K562 (cell line): ENCODE measurements around the gene DNPEP. TPM values are rescaled to one million over a fixed set of nuclear protein-coding genes. Genes with fewer than 3 reads are reported as not detected.

ENCODE experiments used
- BCOR ChIP-seq: fragments of 450-650 bp; IDR thresholded peaks from 2 replicates; pipeline ENCODE4 v1.6.1; 2016
- CBX2 ChIP-seq: fragments of 200-600 bp; sonication (generic); IDR thresholded peaks from one replicate; pipeline ENCODE4 v1.6.1; 2012; ENCODE audit warnings: mild to moderate bottlenecking, low read length, inconsistent platforms; ENCODE audit not compliant: insufficient read depth, poor library complexity, severe bottlenecking
- CCNT2 ChIP-seq: IDR thresholded peaks from 2 replicates; pipeline ENCODE4 v1.6.1; 2011; ENCODE audit warnings: borderline replicate concordance, low read depth, mild to moderate bottlenecking, moderate library complexity, mixed read lengths, low read length; ENCODE audit not compliant: insufficient read length; ENCODE audit errors: extremely low read depth
- IRF1 ChIP-seq: sonication (generic); formaldehyde crosslinking; IDR thresholded peaks from 2 replicates; pipeline ENCODE4 v1.8.0; 2022; ENCODE audit warnings: missing genetic modification reagents, mild to moderate bottlenecking, borderline replicate concordance
- LEF1 ChIP-seq: fragments of 450-650 bp; IDR thresholded peaks from 2 replicates; pipeline ENCODE4 v1.6.1; 2016; ENCODE audit warnings: mild to moderate bottlenecking
- MAX ChIP-seq: sonication (generic); formaldehyde crosslinking; IDR thresholded peaks from 2 replicates; pipeline ENCODE4 v1.9.0; 2022; ENCODE audit warnings: mild to moderate bottlenecking, missing genetic modification reagents
- NKRF ChIP-seq: fragments of 450-650 bp; IDR thresholded peaks from 2 replicates; pipeline ENCODE4 v1.6.1; 2016; ENCODE audit warnings: borderline replicate concordance
- OTX1 ChIP-seq: fragments of 450-650 bp; formaldehyde crosslinking; IDR thresholded peaks from 2 replicates; pipeline ENCODE4 v1.4.0; 2022; ENCODE audit warnings: mild to moderate bottlenecking
- RUNX1 ChIP-seq: sonication (generic); IDR thresholded peaks from 2 replicates; pipeline ENCODE4 v1.6.1; 2016; ENCODE audit warnings: antibody characterized with exemption, low read depth
- SAFB2 ChIP-seq: fragments of 200-400 bp; formaldehyde crosslinking; IDR thresholded peaks from 2 replicates; pipeline ENCODE4 v1.6.1; 2018; ENCODE audit warnings: borderline replicate concordance, low read length, low read depth, moderate library complexity; ENCODE audit not compliant: severe bottlenecking
- SMC3 ChIP-seq: conservative IDR thresholded peaks from 2 replicates; pipeline ENCODE4 v1.6.1; 2011; ENCODE audit warnings: low read depth, low read length, improper control_type of control experiment; ENCODE audit not compliant: insufficient read depth
- WHSC1 ChIP-seq: IDR thresholded peaks from one replicate; pipeline ENCODE4 v1.6.1; 2012; ENCODE audit warnings: low read length, control low read depth, inconsistent platforms
- ZC3H8 ChIP-seq: fragments of 450-650 bp; IDR thresholded peaks from 2 replicates; pipeline ENCODE4 v1.6.1; 2017
- ZKSCAN1 ChIP-seq: fragments of 150-350 bp; IDR thresholded peaks from 2 replicates; pipeline ENCODE4 v1.6.1; 2016; ENCODE audit warnings: low read depth, low read length
- ZNF507 ChIP-seq: conservative IDR thresholded peaks from 2 replicates; pipeline ENCODE4 v1.6.1; 2017; ENCODE audit warnings: missing genetic modification characterization, missing compliant biosample characterization
- ZNF76 ChIP-seq: fragments of 250-450 bp; sonication (Bioruptor Pico); IDR thresholded peaks from 2 replicates; pipeline ENCODE4 v1.4.0; 2020; ENCODE audit warnings: mild to moderate bottlenecking, moderate library complexity, borderline replicate concordance
- polyA plus RNA-seq, 8 experiments: library from polyadenylated mRNA; depleted of rRNA in 4 of 8; stranded (reverse) in 5 of 8; unstranded in 3 of 8; fragments of >200 nt; fragmentation: Nextera tagmentation in 2 of 8; fragmentation: Illumina TruSeq in 1 of 8; extraction: Ambion mirVana in 2 of 8; extraction: Trizol in 1 of 8; gene quantifications; 2 replicates each; pipeline versions ENCODE4 v1.2.1 to v1.2.3, GENCODE V29; 2011 to 2014; ENCODE audit warnings: inconsistent platforms in 1 of 8, missing spikeins in 1 of 8
- total RNA-seq, 7 experiments: library from RNA; depleted of rRNA in 6 of 7; stranded (reverse); fragments of >200 nt in 6 of 7; fragmentation: Illumina TruSeq in 2 of 7; extraction: Trizol in 2 of 7; gene quantifications; 2 replicates each; pipeline versions ENCODE4 v1.2.1 to v1.2.3, GENCODE V29; 2011 to 2021; ENCODE audit warnings: low replicate concordance in 1 of 7
- TF ChIP-seq, protein P1 (sequence below): fragments of 250-450 bp; sonication (Bioruptor Pico); IDR thresholded peaks from 2 replicates; pipeline ENCODE4 v1.8.0; 2022; ENCODE audit warnings: inconsistent platforms
- TF ChIP-seq, protein P2 (sequence below): fragments of 450-650 bp; IDR thresholded peaks from 2 replicates; pipeline ENCODE4 v1.7.0; 2016; ENCODE audit warnings: borderline replicate concordance
- TF ChIP-seq, protein P3 (sequence below): IDR thresholded peaks from 2 replicates; pipeline ENCODE4 v1.6.1; 2011; ENCODE audit not compliant: insufficient read length; ENCODE audit errors: extremely low read depth

Gene DNPEP
- total and polyA plus RNA-seq, 9 of the 15 experiments (the other 6 are each of a cell fraction or from before 2014, with no cell fraction given), result 34.6 to 71.4 (median 45.5) TPM

- TF ChIP-seq, protein P1, sequence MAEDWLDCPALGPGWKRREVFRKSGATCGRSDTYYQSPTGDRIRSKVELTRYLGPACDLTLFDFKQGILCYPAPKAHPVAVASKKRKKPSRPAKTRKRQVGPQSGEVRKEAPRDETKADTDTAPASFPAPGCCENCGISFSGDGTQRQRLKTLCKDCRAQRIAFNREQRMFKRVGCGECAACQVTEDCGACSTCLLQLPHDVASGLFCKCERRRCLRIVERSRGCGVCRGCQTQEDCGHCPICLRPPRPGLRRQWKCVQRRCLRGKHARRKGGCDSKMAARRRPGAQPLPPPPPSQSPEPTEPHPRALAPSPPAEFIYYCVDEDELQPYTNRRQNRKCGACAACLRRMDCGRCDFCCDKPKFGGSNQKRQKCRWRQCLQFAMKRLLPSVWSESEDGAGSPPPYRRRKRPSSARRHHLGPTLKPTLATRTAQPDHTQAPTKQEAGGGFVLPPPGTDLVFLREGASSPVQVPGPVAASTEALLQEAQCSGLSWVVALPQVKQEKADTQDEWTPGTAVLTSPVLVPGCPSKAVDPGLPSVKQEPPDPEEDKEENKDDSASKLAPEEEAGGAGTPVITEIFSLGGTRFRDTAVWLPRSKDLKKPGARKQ, result no peak
- TF ChIP-seq, protein P2, sequence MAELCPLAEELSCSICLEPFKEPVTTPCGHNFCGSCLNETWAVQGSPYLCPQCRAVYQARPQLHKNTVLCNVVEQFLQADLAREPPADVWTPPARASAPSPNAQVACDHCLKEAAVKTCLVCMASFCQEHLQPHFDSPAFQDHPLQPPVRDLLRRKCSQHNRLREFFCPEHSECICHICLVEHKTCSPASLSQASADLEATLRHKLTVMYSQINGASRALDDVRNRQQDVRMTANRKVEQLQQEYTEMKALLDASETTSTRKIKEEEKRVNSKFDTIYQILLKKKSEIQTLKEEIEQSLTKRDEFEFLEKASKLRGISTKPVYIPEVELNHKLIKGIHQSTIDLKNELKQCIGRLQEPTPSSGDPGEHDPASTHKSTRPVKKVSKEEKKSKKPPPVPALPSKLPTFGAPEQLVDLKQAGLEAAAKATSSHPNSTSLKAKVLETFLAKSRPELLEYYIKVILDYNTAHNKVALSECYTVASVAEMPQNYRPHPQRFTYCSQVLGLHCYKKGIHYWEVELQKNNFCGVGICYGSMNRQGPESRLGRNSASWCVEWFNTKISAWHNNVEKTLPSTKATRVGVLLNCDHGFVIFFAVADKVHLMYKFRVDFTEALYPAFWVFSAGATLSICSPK, result no peak
- TF ChIP-seq MAX (CRISPR knock-in tag), result peak; percentile 62
- no peak for TF ChIP-seq NKRF
- no peak for TF ChIP-seq LEF1
- no peak for TF ChIP-seq ZC3H8
- TF ChIP-seq ZNF76 (CRISPR knock-in tag), result no peak
- TF ChIP-seq IRF1 (CRISPR knock-in tag), result no peak
- no peak for TF ChIP-seq WHSC1
- no peak for TF ChIP-seq ZNF507 (tag)
- TF ChIP-seq OTX1 (CRISPR knock-in tag), result no peak
- TF ChIP-seq SMC3, result peak; percentile 31; the same call in 1 of the 2 replicates
- TF ChIP-seq RUNX1, result no peak
- TF ChIP-seq BCOR, result no peak
- no peak for TF ChIP-seq ZKSCAN1
- TF ChIP-seq, protein P3, sequence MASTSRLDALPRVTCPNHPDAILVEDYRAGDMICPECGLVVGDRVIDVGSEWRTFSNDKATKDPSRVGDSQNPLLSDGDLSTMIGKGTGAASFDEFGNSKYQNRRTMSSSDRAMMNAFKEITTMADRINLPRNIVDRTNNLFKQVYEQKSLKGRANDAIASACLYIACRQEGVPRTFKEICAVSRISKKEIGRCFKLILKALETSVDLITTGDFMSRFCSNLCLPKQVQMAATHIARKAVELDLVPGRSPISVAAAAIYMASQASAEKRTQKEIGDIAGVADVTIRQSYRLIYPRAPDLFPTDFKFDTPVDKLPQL, result no peak
- no peak for TF ChIP-seq SAFB2
- no peak for TF ChIP-seq CBX2
- peak; percentile 86 for TF ChIP-seq CCNT2
These were observed 602 bp upstream of the DNPEP start (continued) for GRCh38 chr2:219388121-219388906.
